Lower leg skin (tissue), 4 donors: ENCODE results near the gene NUDT1. TPM values are rescaled to one million over a fixed set of nuclear protein-coding genes. Genes with fewer than 3 reads are reported as not detected.

Experiments used
- DNase-seq, 2 donors: peaks; one replicate each; pipeline ENCODE4 v3.0.0-alpha.2; 2019; ENCODE audit warnings: low spot score in 2 of 2
- H3K4me3 ChIP-seq: fragments of 200-600 bp; sonication (generic); 2 replicates; pipeline ENCODE4 v1.5.1; 2017; ENCODE audit warnings: mild to moderate bottlenecking, low read depth; ENCODE audit not compliant: poor library complexity, severe bottlenecking
- POLR2A ChIP-seq, 2 donors: fragments of 450-650 bp; IDR thresholded peaks; one replicate each; pipeline ENCODE4 v1.6.1; 2016 to 2017; ENCODE audit warnings: antibody characterized with exemption in 2 of 2, mild to moderate bottlenecking in 1 of 2, moderate library complexity in 1 of 2
- WGBS, 2 donors: methylation state at CpG; one replicate each; pipeline ENCODE4 v1.1.5; 2018; 5-methylcytosine and 5-hydroxymethylcytosine counted together
- intact Hi-C: fragments of 100-400 bp; cut with DNase I; formaldehyde crosslinking; loops from one replicate; pipeline ENCODE4 v1.15.0; 2023; ENCODE audit warnings: low total_unique reads
- total RNA-seq, 4 donors: library from RNA; depleted of rRNA; stranded (reverse); fragments of >200 nt; gene quantifications; one replicate each; pipeline ENCODE4 v1.1.0, GENCODE V29; 2016
- TF ChIP-seq, protein P1 (sequence below), 3 donors: fragments of 450-650 bp; IDR thresholded peaks; one replicate each; pipeline ENCODE4 v1.5.1; 2016; ENCODE audit warnings: antibody characterized with exemption in 3 of 3, mild to moderate bottlenecking in 3 of 3, moderate library complexity in 2 of 3

NUDT1 gene
- total RNA-seq, 4 donors from 2014 or later, result 33.2 to 43.1 (median 35.8) TPM

- 0 to 1% methylated on average over 31 to 55 of the region's 63 CpGs for WGBS, 2 donors
- H3K4me3 ChIP-seq, result peak within 1 kb of the TSS; percentile 97
- TF ChIP-seq, protein P1, sequence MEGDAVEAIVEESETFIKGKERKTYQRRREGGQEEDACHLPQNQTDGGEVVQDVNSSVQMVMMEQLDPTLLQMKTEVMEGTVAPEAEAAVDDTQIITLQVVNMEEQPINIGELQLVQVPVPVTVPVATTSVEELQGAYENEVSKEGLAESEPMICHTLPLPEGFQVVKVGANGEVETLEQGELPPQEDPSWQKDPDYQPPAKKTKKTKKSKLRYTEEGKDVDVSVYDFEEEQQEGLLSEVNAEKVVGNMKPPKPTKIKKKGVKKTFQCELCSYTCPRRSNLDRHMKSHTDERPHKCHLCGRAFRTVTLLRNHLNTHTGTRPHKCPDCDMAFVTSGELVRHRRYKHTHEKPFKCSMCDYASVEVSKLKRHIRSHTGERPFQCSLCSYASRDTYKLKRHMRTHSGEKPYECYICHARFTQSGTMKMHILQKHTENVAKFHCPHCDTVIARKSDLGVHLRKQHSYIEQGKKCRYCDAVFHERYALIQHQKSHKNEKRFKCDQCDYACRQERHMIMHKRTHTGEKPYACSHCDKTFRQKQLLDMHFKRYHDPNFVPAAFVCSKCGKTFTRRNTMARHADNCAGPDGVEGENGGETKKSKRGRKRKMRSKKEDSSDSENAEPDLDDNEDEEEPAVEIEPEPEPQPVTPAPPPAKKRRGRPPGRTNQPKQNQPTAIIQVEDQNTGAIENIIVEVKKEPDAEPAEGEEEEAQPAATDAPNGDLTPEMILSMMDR (IDR thresholded peaks at IDR 0.05), result no peak
- TF ChIP-seq POLR2A (IDR thresholded peaks at IDR 0.05), result no peak
- DNase-seq, result peak; percentile 85 to 98
- intact Hi-C loops, result no loop called here
Observed at GRCh38 chr7:2232766-2233520, 9.1 kb upstream of the NUDT1 start, which contains the start of gene MAD1L1. TSS of gene MAD1L1 (minus strand) at chr7:2232945. CDS start at chr7:2230133, 2,812 bp downstream.

- no peak for DNase-seq
- no peak overlapping the region for H3K4me3 ChIP-seq
- TF ChIP-seq, protein P1 (IDR thresholded peaks at IDR 0.05), result no peak
- TF ChIP-seq POLR2A (IDR thresholded peaks at IDR 0.05), result no peak
- 83 to 87% methylated on average over 3 of the region's 3 CpGs for WGBS, 2 donors
- intact Hi-C loops, result no loop called here
Observed at GRCh38 chr7:2233926-2234325, 8.1 kb upstream of the NUDT1 start.

- DNase-seq, result peak in 1 of 2 donors; percentile 62
- intact Hi-C loops, result no loop called here
- 47 to 51% methylated on average over 12 of the region's 12 CpGs for WGBS, 2 donors
- H3K4me3 ChIP-seq, result no peak overlapping the region
- no peak for TF ChIP-seq POLR2A (IDR thresholded peaks at IDR 0.05)
Observed at GRCh38 chr7:2237109-2237602, 4.9 kb upstream of the NUDT1 start.

DNA sequence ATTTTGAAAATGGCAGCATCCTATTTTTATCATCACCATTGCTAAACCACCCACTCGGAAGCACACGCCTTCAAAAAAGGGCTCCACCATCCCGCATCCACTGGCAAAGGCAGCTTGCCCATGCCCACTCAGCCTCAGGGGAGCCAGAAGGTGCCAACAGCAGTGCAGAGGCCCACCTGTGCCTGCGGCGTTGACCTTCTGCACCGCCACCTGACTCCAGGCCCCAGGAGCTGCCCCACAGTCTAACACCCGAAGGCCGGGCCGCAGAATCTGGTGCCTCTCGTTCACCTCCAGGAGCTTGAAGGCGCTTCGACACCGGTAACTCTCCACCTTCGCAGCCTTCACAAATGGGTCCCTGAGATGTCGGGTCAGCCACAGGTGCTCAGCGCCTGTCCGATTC lies 2.8 kb upstream of the NUDT1 start:
- 95% methylated on average over 17 of the region's 17 CpGs for WGBS, 2 donors
- DNase-seq, result no peak
- H3K4me3 ChIP-seq, result no peak overlapping the region
- intact Hi-C loops, result no loop called here
- TF ChIP-seq POLR2A (IDR thresholded peaks at IDR 0.05), result no peak
- TF ChIP-seq, protein P1 (IDR thresholded peaks at IDR 0.05), result no peak

- no peak for DNase-seq
- WGBS, 2 donors, result 28 to 34% methylated on average over 21 of the region's 21 CpGs
Observed at GRCh38 chr7:2242541-2243429, 759 bp downstream of the NUDT1 start.

More at GRCh38 chr7:2242541-2243429, 759 bp downstream of the NUDT1 start:
- TF ChIP-seq, protein P1 (IDR thresholded peaks at IDR 0.05), result no peak
- no peak for TF ChIP-seq POLR2A (IDR thresholded peaks at IDR 0.05)
- intact Hi-C loops, result no loop called here
- peak overlapping the region; percentile 76 for H3K4me3 ChIP-seq
